Measurements from ENCODE around the gene SPRYD7. TPM values are rescaled to one million over a fixed set of nuclear protein-coding genes. Genes with fewer than 3 reads are reported as not detected.
A peak's percentile ranks its signal among the peaks of the same experiment; 100 is the strongest.

The SPRYD7 gene
- total and polyA plus RNA-seq, 9 donors = 3.7 to 11.6 (median 6.8) TPM

GRCh38 chr13:49936968-49937273, 781 bp upstream of the SPRYD7 start:
- no peak for TF ChIP-seq EP300 (IDR thresholded peaks at IDR 0.05)
- no peak for TF ChIP-seq CTCF (IDR thresholded peaks at IDR 0.05)
- no peak for TF ChIP-seq POLR2A (IDR thresholded peaks at IDR 0.05)
- DNase-seq = no peak
- H3K36me3 ChIP-seq = no peaks in the 10 kb centered on the region
- no peaks in the 10 kb centered on the region for H3K27me3 ChIP-seq
- peak overlapping the region; percentile 94 for H3K4me3 ChIP-seq
- intact Hi-C loops (cut with DNase I) = loop anchor here in 1 of 4 donors (10.0 kb wide), 1 partner anchor 58 kb away; the partner anchor contains the start of gene TRIM13
- H3K27ac ChIP-seq = peak overlapping the region in 1 of 2 donors; percentile 56
- 0 to 1% (median 1%) methylated on average over 8 to 21 of the region's 21 CpGs for WGBS, 3 donors
- no peaks in the 10 kb centered on the region for H3K9me3 ChIP-seq
- H3K4me1 ChIP-seq (ENCODE audit: insufficient read depth) = peaks cover 9% of the 10 kb centered on the region

GRCh38 chr13:49935171-49936074, 717 bp downstream of the SPRYD7 start:
- peak in 1 of 5 donors; percentile 21 for DNase-seq
- H3K4me1 ChIP-seq (ENCODE audit: insufficient read depth) = peaks cover 9% of the 10 kb centered on the region
- intact Hi-C loops (cut with DNase I) = loop anchor here in 1 of 4 donors (10.0 kb wide), 1 partner anchor 59 kb away; the partner anchor contains the start of gene TRIM13
- peak overlapping the region; percentile 42 to 69 for H3K27ac ChIP-seq
- no peaks in the 10 kb centered on the region for H3K36me3 ChIP-seq
- H3K27me3 ChIP-seq = no peaks in the 10 kb centered on the region
- no peaks in the 10 kb centered on the region for H3K9me3 ChIP-seq
- peak overlapping the region; percentile 94 for H3K4me3 ChIP-seq
- TF ChIP-seq EP300 (IDR thresholded peaks at IDR 0.05) (no peak), CTCF (IDR thresholded peaks at IDR 0.05) (no peak), POLR2A (IDR thresholded peaks at IDR 0.05) (no peak)
- 1 to 2% (median 2%) methylated on average over 31 to 32 of the region's 32 CpGs for WGBS, 3 donors

GRCh38 chr13:49933511-49933910, 2.6 kb downstream of the SPRYD7 start:
- WGBS, 3 donors = 93 to 97% (median 94%) methylated on average over 7 of the region's 7 CpGs
- Histone ChIP-seq H3K4me3 (no peak overlapping the region), H3K27me3 (no peaks in the 10 kb centered on the region), H3K27ac (no peak overlapping the region), H3K9me3 (no peaks in the 10 kb centered on the region), H3K4me1 (ENCODE audit: insufficient read depth) (peaks cover 9% of the 10 kb centered on the region), H3K36me3 (no peaks in the 10 kb centered on the region)
- no peak for DNase-seq
- TF ChIP-seq CTCF (IDR thresholded peaks at IDR 0.05) (no peak), POLR2A (IDR thresholded peaks at IDR 0.05) (no peak), EP300 (IDR thresholded peaks at IDR 0.05) (no peak)
- intact Hi-C loops (cut with DNase I) = loop anchor here in 1 of 4 donors (10.0 kb wide), 1 partner anchor 61 kb away; the partner anchor contains the start of gene TRIM13

- Histone ChIP-seq H3K9me3 (no peaks in the 10 kb centered on the region), H3K4me3 (no peak overlapping the region), H3K27ac (no peak overlapping the region), H3K4me1 (ENCODE audit: insufficient read depth) (peaks cover 8% of the 10 kb centered on the region), H3K36me3 (no peaks in the 10 kb centered on the region), H3K27me3 (no peaks in the 10 kb centered on the region)
- WGBS, 3 donors = 15 to 30% (median 24%) methylated on average over 1 of the region's 1 CpG
- intact Hi-C loops (cut with DNase I) = loop anchor here in 1 of 4 donors (10.0 kb wide), 1 partner anchor 62 kb away; the partner anchor contains the start of gene TRIM13
- TF ChIP-seq POLR2A (IDR thresholded peaks at IDR 0.05) (no peak), CTCF (IDR thresholded peaks at IDR 0.05) (no peak), EP300 (IDR thresholded peaks at IDR 0.05) (no peak)
- DNase-seq = no peak
Observed at GRCh38 chr13:49932868-49933267, 3.3 kb downstream of the SPRYD7 start.
